Endothelial cell of umbilical vein (primary cell): ENCODE measurements around the gene CHD5. TPM values are rescaled to one million over a fixed set of nuclear protein-coding genes. Genes with fewer than 3 reads are reported as not detected.

Experiments used
- BruUV-seq: library from RNA; stranded (reverse); fragments of 400-500 nt; replicated peaks from 2 replicates; lab custom pipeline; 2021; lab: Mats Ljungman, UMichigan
- CTCF ChIA-PET: fragments of 300-600, 350-600 bp; sonication (Branson Sonifier 250); formaldehyde crosslinking; loops from one replicate; lab custom pipeline; 2021; ENCODE audit warnings: antibody characterized with exemption, inconsistent platforms; lab: Charles Lee
- POLR2A ChIA-PET: fragments of 300-600, 350-600 bp; sonication (Branson Sonifier 250); formaldehyde crosslinking; loops from one replicate; lab custom pipeline; 2021; ENCODE audit warnings: antibody characterized with exemption, inconsistent platforms; lab: Charles Lee
- DNase-seq: peaks from one replicate; pipeline ENCODE4 v3.0.0-alpha.2; 2011; ENCODE audit warnings: low read depth, low spot score
- FAIRE-seq: peaks from 2 replicates; lab custom pipeline; 2011; peaks lifted over from hg19 to GRCh38; lab: Jason Lieb, UNC
- H2AFZ ChIP-seq: 2 replicates; pipeline ENCODE4 v1.6.0; 2012; ENCODE audit warnings: low read depth, low read length, control low read depth, inconsistent platforms
- H3K27ac ChIP-seq: 2 replicates; pipeline ENCODE4 v1.5.1; 2011; ENCODE audit warnings: low read depth, mild to moderate bottlenecking, control low read depth, low read length, moderate library complexity; ENCODE audit not compliant: insufficient read depth
- H3K27me3 ChIP-seq, 2 experiments: 2 replicates each; pipeline versions ENCODE4 v1.6.0 to v1.6.1; 2011; ENCODE audit warnings: low read length in 2 of 2, mixed read lengths in 1 of 2; ENCODE audit not compliant: control insufficient read depth in 2 of 2, insufficient read depth in 2 of 2
- H3K36me3 ChIP-seq, 2 experiments: 2 replicates in 1 of 2; 3 replicates in 1 of 2; pipeline ENCODE4 v1.5.1; 2011; ENCODE audit warnings: low read length in 2 of 2, mild to moderate bottlenecking in 1 of 2, moderate library complexity in 1 of 2; ENCODE audit not compliant: control insufficient read depth in 2 of 2, insufficient read depth in 2 of 2; ENCODE audit errors: extremely low read depth in 1 of 2
- H3K4me1 ChIP-seq: 3 replicates; pipeline ENCODE4 v1.5.1; 2011; ENCODE audit warnings: mild to moderate bottlenecking, low read length; ENCODE audit not compliant: control insufficient read depth, insufficient read depth; ENCODE audit errors: extremely low read depth
- H3K4me2 ChIP-seq: 2 replicates; pipeline ENCODE4 v1.6.1; 2011; ENCODE audit warnings: low read length, control low read depth, mixed read lengths; ENCODE audit not compliant: insufficient read depth
- H3K4me3 ChIP-seq, 3 experiments: fragments of 200-600 bp in 1 of 3; sonication (generic), shearing (Covaris generic) in 1 of 3; replicated peaks in 1 of 3; 2 replicates each; pipeline ENCODE4 v1.5.1; 2011 to 2016; ENCODE audit warnings: control low read depth in 3 of 3, low read length in 3 of 3, mild to moderate bottlenecking in 2 of 3, inconsistent platforms in 1 of 3, low read depth in 1 of 3, moderate library complexity in 1 of 3; ENCODE audit not compliant: insufficient read depth in 1 of 3
- H3K79me2 ChIP-seq: 2 replicates; pipeline ENCODE4 v1.6.0; 2012; ENCODE audit warnings: low read length, inconsistent platforms; ENCODE audit not compliant: control insufficient read depth, insufficient read depth
- H3K9ac ChIP-seq: replicated peaks from 2 replicates; pipeline ENCODE3; 2011; ENCODE audit warnings: low read length, control low read depth; ENCODE audit not compliant: insufficient read depth; ENCODE audit errors: extremely low read depth
- H3K9me1 ChIP-seq: replicated peaks from 3 replicates; pipeline ENCODE4 v1.6.0; 2011; ENCODE audit warnings: mild to moderate bottlenecking, low read length; ENCODE audit not compliant: control insufficient read depth, insufficient read depth; ENCODE audit errors: extremely low read depth
- H3K9me3 ChIP-seq: replicated peaks from 2 replicates; pipeline ENCODE4 v1.5.1; 2012; ENCODE audit warnings: low read length, inconsistent platforms; ENCODE audit not compliant: control insufficient read depth, insufficient read depth
- H4K20me1 ChIP-seq: replicated peaks from 2 replicates; pipeline ENCODE3; 2011; ENCODE audit warnings: mild to moderate bottlenecking, low read length; ENCODE audit not compliant: control insufficient read depth, insufficient read depth; ENCODE audit errors: extremely low read depth
- CTCF ChIP-seq, 2 donors: IDR thresholded peaks; 1 replicate in 1 of 2; 2 replicates in 1 of 2; pipeline ENCODE4 v1.5.1; 2011; ENCODE audit warnings: low read length in 2 of 2, mild to moderate bottlenecking in 2 of 2, moderate library complexity in 2 of 2, control low read depth in 1 of 2, inconsistent platforms in 1 of 2, low read depth in 1 of 2; ENCODE audit not compliant: insufficient read depth in 1 of 2; ENCODE audit errors: extremely low read depth in 1 of 2
- EZH2 ChIP-seq: IDR thresholded peaks from 2 replicates; pipeline ENCODE4 v1.6.1; 2012; ENCODE audit warnings: borderline replicate concordance, low read depth, mild to moderate bottlenecking, moderate library complexity, low read length, inconsistent platforms; ENCODE audit not compliant: severe bottlenecking
- FOS ChIP-seq: IDR thresholded peaks from 2 replicates; pipeline ENCODE4 v1.6.1; 2011; ENCODE audit warnings: mild to moderate bottlenecking, low read length, moderate library complexity, borderline replicate concordance; ENCODE audit not compliant: insufficient read depth
- GATA2 ChIP-seq: IDR thresholded peaks from 2 replicates; pipeline ENCODE4 v1.7.0; 2011; ENCODE audit warnings: low read depth, mild to moderate bottlenecking, moderate library complexity, mixed read lengths, low read length; ENCODE audit not compliant: insufficient read length, insufficient read depth
- JUN ChIP-seq: IDR thresholded peaks from 2 replicates; pipeline ENCODE4 v1.6.1; 2011; ENCODE audit warnings: borderline replicate concordance, low read depth; ENCODE audit not compliant: insufficient read length, insufficient read depth
- MAX ChIP-seq: IDR thresholded peaks from 2 replicates; pipeline ENCODE4 v1.6.1; 2011; ENCODE audit not compliant: insufficient read depth, insufficient read length
- MYC ChIP-seq: IDR thresholded peaks from one replicate; pipeline ENCODE4 v1.6.1; 2011; ENCODE audit warnings: mild to moderate bottlenecking, low read depth, low read length
- POLR2A ChIP-seq: IDR thresholded peaks from 2 replicates; pipeline ENCODE4 v1.6.1; 2012; ENCODE audit warnings: low read depth, mild to moderate bottlenecking, control low read depth, low read length
- POLR2AphosphoS5 ChIP-seq: IDR thresholded peaks from 2 replicates; pipeline ENCODE4 v1.6.1; 2012; ENCODE audit warnings: low read depth, mild to moderate bottlenecking, control low read depth, low read length, moderate library complexity; ENCODE audit not compliant: insufficient read depth
- dilution Hi-C: fragments of 300-500 bp; cut with MboI; formaldehyde crosslinking; loops from one replicate; pipeline ENCODE4 v1.15.0; 2019; ENCODE audit warnings: low sequenced_read_pairs; ENCODE audit not compliant: extremely low pct_ligation_motif_present
- intact Hi-C: fragments of 100-400 bp; cut with micrococcal nuclease; formaldehyde crosslinking; loops from one replicate; pipeline ENCODE4 v1.10.0; 2022
- polyA plus RNA-seq, 4 experiments: library from polyadenylated mRNA; depleted of rRNA in 3 of 4; stranded (reverse) in 3 of 4; unstranded in 1 of 4; fragments of >200 nt; gene quantifications; 2 replicates each; pipeline versions ENCODE4 v1.2.1 to v1.2.3, GENCODE V29; 2011 to 2012; ENCODE audit warnings: missing spikeins in 1 of 4
- total RNA-seq: library from RNA; stranded (reverse); gene quantifications from 2 replicates; pipeline ENCODE4 v1.2.3, GENCODE V29; 2021

CHD5 gene
- total and polyA plus RNA-seq, 2 donors (not counting 3 experiments of a cell fraction or from before 2014, with no cell fraction given) = 0.04 to 0.11 TPM

- Histone ChIP-seq H3K9ac (no peak overlapping the region), H3K9me3 (no peaks in the 10 kb centered on the region), H3K27me3 (no peaks in the 10 kb centered on the region), H2AFZ (no peak overlapping the region), H3K27ac (no peak overlapping the region), H3K9me1 (no peaks in the 10 kb centered on the region), H3K36me3 (no peaks in the 10 kb centered on the region), H3K4me1 (peaks cover 2% of the 10 kb centered on the region), H3K4me2 (no peak overlapping the region), H3K79me2 (no peaks in the 10 kb centered on the region), H3K4me3 (no peak overlapping the region), H4K20me1 (no peaks in the 10 kb centered on the region)
- FAIRE-seq = no peak
- ChIA-PET POLR2A (no interaction called here), CTCF (interaction anchor here (0.6 to 3.5 kb wide), 33 partner anchors 11 to 292 kb away, joined by 3 to 93 read pairs (median 5); partner anchors contain the start of gene HES3)
- DNase-seq = no peak
- intact Hi-C loops = loop anchor here (1.0 to 5.0 kb wide), 8 partner anchors 27 to 369 kb away; partner anchors contain the start of gene ESPN
- dilution Hi-C loops = no loop called here
- TF ChIP-seq CTCF (IDR thresholded peaks at IDR 0.05; ENCODE audit: extremely low read depth in 1 of 2, insufficient read depth in 1 of 2, low read depth in 1 of 2, low read length in 2 of 2) (no peak), MYC (no peak), EZH2 (no peak), POLR2A (no peak), POLR2AphosphoS5 (no peak), FOS (no peak), GATA2 (no peak), MAX (no peak), JUN (no peak)
- BruUV-seq = no TSS peak
Observed at GRCh38 chr1:6053206-6053546, 126.9 kb downstream of the CHD5 start.
